Stimulated activated CD8-positive, alpha-beta memory T cell treated with anti-CD3 and anti-CD28 coated beads, Interleukin-12 subunit alpha, Interleukin-12 subunit beta, amount 100 ng/mL, for 4 hours (primary cell): ENCODE results near the gene ZNF341.

Experiments
- DNase-seq: peaks from one replicate; pipeline ENCODE4 v3.0.0-alpha.2; 2020; ENCODE audit warnings: low read depth

The ZNF341 gene

DNA sequence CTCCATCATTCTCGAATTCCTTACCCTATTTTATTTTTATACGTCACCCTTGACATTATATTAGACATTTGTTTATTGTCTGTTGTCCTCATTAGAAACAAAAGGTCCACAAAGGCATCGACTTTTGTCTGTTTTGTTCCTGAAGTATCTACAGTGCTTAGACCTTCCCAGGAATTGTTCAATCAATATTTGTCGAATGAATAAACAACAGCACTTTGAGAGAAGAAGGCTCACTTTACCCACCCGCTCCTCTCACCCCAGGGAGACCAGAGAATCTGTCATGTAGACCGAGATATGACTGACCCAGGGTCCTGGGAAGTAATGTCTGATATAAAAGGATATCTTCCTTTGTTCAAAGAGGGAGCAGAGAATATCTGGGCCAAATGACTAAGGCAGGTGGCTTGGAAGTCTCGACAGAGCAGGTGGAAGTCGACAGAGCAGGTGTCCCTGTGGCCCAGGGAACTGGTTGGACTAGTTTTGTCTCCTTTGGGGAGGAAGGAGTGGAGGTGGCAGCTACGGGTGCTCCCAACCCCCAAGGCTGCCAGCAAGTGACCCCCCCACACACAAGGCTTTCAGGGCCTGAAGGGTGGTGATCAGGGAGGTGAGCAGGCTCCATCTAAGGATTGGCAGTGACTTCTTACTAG, 64.6 kb downstream of the ZNF341 start:
- DNase-seq = no peak

DNA sequence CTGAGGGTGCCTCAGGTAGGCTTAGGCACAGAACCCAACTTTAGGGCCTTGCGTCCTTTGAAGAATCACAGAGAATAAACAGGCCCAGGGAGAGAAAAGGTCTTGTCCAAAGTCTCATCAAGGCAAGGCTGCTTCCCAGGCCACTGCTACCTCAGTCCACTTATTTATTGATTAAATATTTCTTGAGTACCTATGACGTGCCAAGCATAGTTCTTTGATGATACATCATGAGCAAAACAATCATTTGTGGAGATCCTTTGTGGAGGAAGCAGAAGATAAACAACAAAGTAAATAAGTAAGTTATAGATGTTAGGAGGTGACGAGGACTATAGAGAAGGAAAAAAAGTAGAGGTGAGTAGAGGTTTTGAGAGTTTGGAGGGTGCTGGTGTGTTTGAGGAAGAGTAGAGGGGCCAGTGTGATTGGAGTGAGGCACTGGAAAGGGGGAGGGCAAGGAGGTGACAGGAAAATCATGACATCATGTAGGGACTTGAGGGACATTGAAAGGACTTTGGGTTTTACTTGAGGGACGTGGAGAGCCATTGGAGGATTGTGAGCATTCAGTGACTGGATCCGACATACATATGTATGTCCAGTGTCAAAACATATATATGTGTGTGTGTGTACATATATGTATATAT, 65.2 kb downstream of the ZNF341 start:
- no peak for DNase-seq

DNA sequence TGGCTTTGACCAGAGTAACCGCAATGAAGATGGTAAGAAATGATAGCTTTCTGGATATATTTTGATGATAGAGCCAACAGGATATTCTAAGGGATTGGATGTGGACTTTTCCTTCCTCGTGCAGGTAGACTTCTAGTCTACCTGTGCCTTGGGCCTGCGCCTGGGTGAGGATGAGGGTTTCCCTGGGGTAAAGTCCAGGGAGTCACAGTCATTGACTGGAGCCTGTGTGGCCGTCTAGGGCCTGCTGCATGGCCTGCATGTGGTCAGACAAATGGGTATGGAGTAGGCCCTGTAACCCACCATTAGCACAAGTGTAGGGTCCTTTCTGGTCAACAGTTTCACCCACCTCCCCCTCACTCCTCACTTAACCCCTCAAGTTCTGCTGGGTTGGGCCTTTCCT, 66.6 kb downstream of the ZNF341 start:
- no peak for DNase-seq

DNA sequence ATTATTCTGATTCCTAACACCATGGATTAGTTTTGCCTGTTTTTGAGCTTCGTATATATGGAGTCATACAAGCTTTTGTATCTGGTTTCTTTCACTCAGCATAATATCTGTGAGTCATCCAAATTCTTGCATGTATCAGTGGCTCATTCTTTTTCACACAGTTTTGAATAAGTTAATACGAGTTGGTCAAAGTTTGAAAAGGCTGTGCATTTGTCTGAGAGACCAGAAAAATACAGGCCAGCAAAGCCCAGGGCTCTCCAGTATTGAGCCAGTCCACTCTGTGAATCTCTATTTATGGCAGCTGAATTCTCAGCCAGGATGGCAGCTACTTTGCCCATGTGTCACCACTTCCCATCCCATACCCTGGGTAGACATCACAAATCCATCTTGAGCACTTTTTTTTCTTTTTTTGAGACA, 72.1 kb downstream of the ZNF341 start:
- no peak for DNase-seq

DNA sequence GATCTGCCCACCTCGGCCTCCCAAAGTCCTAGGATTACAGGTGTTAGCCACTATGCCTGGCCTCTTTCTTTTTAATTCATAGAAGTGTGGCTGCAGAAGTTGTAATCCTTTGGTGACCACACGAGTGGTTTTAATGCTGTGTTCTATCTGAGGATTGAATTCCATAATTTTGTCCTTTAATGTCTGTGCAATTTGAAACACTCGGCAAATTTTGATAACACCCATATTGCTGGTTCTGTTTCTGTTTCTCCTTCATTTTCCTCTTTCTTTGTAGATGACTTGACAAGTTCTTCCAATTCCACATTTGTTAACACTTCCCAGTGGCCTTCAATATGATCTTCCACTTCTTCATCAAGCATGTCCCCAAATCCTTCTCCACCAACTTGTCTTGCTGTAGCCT, 76.6 kb downstream of the ZNF341 start:
- DNase-seq = no peak

DNA sequence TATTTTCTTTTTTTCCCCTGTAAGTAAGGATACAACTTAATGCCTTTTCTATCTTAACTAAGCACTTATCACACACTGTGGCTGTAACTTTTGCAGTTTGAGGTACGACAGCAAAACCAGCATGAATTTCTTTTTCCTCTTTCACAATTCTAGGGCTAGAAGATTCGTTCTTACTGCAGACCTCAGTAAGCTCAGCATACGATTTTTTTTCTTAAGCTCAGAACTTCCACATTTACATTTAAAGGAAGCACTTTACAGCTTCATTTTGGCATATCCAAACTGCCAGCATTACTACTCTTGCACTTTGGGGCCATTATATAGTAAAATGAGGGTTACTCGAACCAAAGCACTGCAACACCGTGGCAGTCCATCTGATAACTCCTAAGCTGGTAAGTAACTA, 78.5 kb downstream of the ZNF341 start:
- no peak for DNase-seq

DNA sequence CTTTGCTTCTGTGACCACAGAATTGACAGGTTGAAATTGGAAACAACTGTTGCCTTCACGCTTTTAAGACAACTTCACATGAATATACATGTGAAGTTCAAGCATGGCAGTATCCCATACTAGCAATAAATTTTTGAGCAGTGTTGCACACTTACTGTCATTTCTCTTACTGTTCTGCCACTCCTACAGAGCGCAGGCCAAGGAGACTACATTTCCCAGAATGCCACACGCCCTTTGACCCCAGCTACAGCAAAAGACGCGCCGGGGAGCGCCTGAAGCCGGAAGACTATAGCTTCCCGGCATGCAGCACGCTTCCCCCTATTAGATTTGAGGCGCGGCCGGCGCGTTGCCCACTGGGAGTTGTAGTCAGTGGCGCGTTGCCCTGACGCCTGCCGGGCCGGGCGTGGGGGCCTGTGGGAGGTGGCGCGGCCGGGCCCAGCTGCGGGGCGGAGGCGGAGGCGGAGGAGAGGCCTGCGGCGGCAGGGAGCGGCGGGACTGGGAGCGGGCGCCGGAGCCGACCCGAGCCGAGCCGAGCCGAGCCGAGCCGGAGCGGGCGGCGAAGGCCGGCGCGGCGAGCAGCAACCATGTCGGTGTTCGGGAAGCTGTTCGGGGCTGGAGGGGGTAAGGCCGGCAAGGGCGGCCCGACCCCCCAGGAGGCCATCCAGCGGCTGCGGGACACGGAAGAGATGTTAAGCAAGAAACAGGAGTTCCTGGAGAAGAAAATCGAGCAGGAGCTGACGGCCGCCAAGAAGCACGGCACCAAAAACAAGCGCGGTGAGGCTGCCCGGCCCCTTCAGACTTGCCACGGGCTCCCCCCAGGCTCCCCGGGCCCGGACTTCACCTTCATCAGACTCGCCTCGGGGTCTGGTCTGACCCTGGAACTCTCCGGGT, 79.3 kb downstream of the ZNF341 start, which contains the start of gene CHMP4B:
TSS of gene CHMP4B (plus strand) at position 464 of the 891 bp plus-strand sequence. CDS start at position 585, 121 bp downstream.
- peak; percentile 97 for DNase-seq

DNA sequence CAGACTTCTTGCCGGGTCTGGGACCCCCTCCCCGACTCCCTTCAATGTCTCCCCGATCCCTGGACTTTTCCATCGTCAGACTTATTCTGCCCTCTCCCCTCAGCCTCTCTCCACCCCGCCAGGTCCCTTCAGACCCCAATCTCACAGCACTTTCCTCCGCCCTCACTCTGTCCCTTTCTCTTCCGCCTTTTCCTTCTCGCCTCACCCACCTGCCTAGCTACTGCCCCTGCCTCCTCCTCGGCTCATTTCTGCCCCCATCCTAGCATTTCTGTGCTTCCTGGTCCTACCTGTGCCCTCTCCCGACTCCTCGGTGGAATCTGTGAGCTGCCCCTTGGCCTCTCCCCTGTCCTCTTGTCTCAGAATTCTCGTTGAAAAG, 80.0 kb downstream of the ZNF341 start:
- no peak for DNase-seq

DNA sequence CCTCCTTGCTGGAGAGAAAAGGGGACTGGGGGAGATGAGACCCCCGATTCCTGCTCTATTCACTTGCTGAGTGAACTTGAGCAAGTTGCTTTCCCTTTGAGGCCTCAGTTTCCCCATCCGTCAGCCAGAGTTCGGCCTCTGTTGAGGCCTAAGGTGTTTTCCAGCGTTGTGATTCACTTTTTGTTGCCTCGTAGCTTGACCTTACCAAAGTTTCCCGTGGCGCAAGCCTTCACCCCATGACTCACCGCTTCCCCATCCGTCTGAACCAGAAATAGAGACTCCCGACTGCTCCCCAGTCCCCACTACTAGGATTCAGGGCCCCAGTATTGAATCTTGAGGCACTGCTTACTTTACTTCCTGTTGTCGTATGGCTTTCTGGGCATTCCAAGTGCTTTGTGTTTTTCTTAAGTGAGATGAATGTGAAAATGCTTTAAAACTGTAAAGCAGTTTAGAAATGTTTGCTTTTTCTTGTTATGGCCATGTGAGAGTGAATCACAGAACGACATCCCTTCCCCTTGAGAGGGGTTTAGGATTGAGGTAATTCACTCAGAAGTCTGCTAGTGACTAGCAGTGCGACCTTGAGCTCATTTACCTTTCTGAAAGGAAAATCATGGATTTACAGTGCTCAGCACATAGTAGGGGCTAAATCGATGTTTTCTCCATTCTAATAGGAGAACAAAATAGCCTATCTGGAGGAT, 80.5 kb downstream of the ZNF341 start:
- peak; percentile 19 for DNase-seq

DNA sequence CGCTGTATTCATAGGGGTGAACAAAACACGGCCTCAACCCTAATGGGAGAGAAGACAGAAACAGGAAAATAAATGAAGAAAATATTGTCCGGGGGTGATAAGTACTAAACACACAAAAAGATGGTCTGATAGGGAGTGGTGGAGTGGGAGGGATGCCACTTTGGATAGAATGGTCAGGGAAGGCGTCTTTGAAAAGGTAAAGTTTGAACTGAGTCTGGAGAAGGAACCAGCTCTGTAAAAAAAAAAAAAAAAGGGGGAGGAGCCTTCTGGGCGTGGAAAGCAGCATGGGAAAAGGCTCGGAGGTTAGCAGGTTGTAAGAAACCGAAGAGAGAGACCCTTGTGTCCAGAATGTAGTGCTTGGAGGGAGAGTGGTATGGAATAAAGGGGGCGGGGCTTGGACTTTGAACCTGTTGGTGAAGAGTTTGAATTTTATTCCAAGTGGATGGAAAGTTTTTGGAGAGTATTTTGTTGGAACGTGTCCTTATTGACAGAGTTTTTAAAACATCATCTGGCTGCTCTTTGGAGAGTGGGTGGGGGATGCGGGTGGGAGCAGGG, 81.2 kb downstream of the ZNF341 start:
- no peak for DNase-seq

DNA sequence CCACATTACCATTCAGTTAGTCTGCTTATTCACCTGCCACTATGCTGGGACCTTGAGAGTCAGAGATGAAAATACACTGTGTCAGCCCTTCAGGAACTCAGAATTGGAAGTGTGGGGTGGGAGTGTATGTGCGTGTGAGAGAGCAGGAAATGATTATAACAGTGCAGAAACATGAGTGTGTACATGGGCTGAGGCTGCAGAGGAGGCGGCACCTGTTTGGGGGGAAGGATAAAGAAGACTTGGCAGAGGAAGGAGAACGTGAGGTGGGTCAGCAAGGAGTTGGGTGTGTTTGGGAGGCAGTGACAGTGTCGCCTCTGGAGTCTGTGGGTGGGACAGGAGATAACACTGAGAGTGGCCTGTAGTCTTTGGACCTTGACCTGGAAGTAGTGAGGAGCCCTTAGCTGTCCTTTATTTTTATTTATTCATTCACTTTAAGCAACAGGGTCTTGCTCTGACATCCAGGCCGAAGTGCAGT, 82.5 kb downstream of the ZNF341 start:
- no peak for DNase-seq

DNA sequence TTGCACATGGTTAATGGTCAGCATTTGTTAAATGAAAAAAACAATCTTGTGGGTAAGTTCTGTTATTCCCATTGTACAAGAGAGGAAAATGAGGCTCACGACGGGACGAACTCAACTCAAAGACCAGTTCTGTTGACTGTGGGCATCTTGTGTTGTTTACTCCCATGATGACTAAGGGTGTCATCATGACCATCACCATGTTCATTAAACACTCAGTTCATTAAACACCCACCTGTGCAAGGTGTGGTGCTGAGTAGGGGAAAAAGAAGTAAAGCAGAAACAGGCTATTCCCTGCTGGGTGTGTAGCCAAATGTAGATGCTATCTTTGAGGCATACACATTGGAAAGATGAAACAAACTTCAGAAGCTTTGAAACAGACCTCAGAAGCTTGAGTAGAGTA, 83.9 kb downstream of the ZNF341 start:
- DNase-seq = no peak

DNA sequence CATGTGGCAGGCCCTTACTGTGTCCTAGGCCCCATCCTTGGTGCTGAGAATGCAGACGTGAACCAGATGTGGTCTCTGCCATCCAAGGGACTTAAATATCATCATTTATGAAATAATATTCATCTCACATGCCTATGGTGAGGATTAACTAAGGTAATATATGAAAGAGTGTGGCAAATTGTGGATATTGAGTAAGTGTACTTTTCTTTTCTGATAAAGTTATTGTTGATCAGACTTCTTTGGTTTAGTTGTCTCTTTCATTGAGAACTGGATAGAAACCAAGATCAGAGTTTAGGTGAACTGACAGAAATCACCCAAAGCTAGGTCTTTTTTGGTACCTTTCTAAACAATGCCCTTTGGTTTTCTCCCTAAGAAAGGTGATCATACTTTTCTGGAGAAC, 84.4 kb downstream of the ZNF341 start:
- DNase-seq = no peak

DNA sequence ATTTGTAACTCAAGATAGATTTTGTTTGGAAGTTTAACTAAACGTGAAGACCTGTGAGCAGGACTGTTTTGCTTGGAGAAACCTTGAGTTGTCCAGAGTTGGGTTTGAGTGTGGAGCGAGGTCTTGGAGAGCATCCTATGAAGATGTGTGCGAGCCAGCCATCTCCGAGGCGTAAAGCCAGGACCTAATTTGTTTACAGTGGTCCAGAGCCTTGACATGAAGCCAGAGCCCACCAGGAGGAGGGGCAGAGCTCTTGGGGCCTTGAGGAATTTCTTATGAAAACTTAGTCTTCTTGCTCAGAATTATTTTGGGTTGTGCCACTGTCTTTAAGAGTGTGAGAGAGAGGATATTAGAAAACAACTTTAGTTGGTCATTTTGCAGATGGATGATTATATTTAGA, 85.6 kb downstream of the ZNF341 start:
- DNase-seq = no peak

DNA sequence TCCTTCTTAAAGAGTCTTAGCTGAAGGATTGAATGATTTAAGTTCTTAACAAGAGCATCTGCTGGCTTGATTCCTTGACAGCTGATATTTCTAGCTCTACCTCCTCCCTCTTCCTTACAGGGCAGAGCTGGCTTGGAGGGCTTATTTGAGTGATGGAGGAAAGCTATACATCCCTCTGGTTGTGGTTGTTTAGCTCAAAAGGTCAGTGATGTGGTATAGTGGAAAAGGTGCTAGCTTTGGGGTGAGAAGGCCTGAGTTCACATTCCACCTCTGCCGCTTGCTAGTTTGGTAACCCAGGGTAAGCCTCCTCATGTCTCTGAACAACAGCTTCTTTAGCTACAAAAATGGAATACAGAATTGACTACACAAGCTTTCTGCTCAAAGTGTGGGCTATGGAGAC, 87.7 kb downstream of the ZNF341 start:
- no peak for DNase-seq

DNA sequence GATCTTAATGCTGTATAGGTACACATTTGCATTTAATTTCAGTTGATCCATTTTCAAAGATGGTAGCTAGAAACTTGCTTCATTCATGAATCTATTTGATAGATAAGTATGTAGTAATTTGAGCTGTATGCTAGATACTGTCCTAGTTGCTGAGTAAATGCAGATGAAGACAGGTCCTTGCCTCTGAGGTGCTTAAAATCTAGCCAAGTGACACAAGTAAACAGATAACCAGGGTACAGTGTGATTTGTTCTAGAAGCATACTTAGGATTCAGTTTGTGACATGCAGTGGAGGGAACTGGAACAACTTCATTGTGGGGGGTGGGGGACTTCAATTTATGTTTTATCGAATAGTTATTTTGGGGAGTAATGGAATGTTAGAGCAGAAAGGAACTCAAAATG, 88.6 kb downstream of the ZNF341 start:
- DNase-seq = no peak

DNA sequence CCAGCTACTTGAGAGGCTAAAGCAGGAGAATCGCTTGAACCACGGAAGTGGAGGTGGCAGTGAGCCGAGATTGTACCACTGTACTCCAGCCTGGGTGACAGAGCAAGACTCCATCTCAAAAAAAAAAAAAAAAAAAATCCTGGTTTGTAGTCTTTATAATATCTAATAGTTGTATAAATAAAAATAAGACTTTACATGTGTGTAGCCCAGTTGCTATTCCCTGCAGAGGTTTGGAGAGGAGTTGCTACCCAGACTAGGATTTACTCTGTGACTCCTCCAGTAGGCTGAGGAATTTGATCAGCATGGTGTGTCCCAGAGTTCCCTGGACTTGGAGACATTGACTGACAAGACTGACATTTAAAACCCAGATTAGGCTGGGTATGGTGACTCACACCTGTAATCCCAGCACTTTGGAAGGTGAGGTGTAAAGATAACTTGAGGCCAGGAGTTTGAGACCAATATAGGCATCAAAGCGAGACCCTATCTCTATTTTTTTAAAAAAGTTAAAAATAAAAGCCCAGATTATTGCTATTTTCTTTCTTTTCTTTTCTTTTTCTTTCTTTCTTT, 89.6 kb downstream of the ZNF341 start:
- no peak for DNase-seq

DNA sequence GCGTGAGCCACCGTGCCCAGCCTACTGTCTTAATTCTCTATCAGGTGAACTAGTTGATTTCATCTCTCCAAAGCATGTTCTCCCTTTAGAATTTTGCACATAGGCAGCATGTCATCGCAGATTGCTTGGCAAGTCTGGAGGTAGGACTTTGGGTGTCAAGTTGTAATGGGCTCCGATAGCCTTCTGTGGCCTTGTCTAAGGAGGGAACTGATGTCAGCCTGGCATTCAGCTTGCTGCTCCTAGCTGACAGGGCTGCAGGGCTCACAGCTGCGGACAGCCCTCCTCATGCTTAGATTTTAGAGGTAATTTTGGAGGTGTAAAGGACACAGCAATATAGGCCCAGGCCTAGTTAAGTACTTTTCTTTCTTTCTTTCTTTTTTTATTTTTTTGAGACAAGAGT, 90.6 kb downstream of the ZNF341 start:
- DNase-seq = no peak

DNA sequence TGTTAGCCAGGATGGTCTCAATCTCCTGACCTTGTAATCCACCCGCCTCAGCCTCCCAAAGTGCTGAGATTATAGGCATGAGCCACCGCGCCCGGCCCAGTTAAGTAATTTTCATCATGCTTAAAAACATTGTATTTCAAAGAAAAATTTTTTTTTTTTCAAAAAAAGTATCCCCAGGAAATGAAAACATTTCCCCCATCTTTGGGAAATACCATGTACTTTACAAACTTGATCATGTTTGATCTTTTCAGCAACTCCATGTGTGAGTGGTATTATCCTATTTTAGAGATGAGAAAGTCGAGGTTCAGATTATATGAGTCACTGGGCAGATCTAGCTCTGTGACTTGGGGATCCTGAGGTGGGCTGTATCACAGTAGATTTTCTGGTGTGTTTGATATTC, 91.2 kb downstream of the ZNF341 start:
- no peak for DNase-seq

DNA sequence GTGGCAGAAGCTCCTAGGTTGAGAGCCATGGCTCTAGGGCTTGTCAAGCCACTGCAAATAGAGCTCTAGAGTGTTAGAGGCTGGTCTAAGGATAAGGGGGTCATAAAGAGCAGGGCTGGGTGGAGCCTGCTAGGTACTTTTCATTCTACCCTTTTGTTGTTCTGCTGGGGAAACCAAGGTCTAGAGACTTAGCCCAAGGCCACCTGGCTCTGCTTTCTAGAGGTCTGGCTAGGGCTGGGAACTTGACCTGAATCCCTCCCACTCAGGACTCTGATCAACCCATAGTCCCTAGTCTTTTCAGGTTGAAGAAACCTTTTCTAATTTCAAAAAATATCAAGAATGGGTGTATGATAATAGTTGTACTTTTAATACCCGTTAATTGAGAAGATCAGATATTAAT, 93.1 kb downstream of the ZNF341 start:
- no peak for DNase-seq
